GM13977 (cell line): Measurements from ENCODE around the gene RNF130.

Experiments
- DNase-seq: peaks from one replicate; pipeline ENCODE4 v3.0.0; 2012; ENCODE audit warnings: low spot score
- CTCF ChIP-seq: IDR thresholded peaks from 2 replicates; pipeline ENCODE4 v1.5.1; 2012; ENCODE audit warnings: mild to moderate bottlenecking, control low read depth; ENCODE audit not compliant: insufficient read depth; ENCODE audit errors: extremely low read depth, missing control alignments
- in situ Hi-C: fragments of 300-500 bp; cut with MboI; formaldehyde crosslinking; loops from one replicate; pipeline ENCODE4 v1.12.0; 2022; ENCODE audit warnings: low sequenced_read_pairs, low pct_unique_long_range_greater_than_20kb, mixed read lengths, inconsistent platforms; ENCODE audit not compliant: unreplicated experiment

Gene RNF130

GRCh38 chr5:180050121-180050940 lies 21.2 kb downstream of the RNF130 start:
- no peak for DNase-seq
- in situ Hi-C loops, result no loop called here
- TF ChIP-seq CTCF, result no peak

DNA sequence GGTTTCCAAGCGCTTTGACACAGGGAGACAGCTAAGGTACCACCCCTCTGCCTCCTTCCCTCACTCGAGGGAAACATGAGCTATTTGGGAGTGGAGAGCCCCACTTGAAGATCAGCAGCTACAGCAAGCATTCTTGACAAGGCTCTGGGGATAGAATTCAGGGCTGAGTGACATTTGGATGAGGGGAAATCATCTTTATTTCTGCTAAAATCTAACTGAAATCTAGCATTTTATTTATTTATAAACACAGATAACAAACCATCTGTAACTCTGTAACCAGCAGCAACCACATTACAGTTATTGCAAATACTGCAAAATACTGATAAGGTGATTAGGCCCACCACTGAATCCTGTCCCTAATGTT lies 22.4 kb downstream of the RNF130 start:
- in situ Hi-C loops, result no loop called here
- DNase-seq, result no peak
- TF ChIP-seq CTCF, result no peak

DNA sequence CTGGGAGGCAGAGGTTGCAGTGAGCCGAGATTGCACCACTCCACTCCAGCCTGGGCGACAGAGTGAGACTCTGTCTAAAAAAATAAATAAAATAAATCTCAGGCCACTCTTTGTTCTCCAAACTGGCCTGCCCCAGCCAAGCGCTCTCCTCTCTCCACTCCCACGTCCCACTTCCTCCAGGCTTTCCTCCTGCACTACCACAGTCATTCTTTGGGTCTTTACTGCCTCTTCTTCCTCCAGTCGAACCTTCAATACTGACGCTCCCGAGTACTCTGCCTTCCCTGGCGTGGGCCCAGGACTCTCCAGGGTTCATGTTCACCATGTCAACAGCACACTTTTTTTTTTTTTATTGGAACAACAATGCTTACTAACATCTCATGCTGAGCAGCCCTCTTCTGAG lies 23.9 kb downstream of the RNF130 start:
- in situ Hi-C loops, result no loop called here
- TF ChIP-seq CTCF, result no peak
- no peak for DNase-seq

GRCh38 chr5:180046656-180047055 lies 24.9 kb downstream of the RNF130 start:
- no peak for DNase-seq
- in situ Hi-C loops, result no loop called here
- TF ChIP-seq CTCF, result no peak

- DNase-seq, result no peak
- no peak for TF ChIP-seq CTCF
- in situ Hi-C loops, result no loop called here
Measured at GRCh38 chr5:180045889-180046499, 25.6 kb downstream of the RNF130 start.

DNA sequence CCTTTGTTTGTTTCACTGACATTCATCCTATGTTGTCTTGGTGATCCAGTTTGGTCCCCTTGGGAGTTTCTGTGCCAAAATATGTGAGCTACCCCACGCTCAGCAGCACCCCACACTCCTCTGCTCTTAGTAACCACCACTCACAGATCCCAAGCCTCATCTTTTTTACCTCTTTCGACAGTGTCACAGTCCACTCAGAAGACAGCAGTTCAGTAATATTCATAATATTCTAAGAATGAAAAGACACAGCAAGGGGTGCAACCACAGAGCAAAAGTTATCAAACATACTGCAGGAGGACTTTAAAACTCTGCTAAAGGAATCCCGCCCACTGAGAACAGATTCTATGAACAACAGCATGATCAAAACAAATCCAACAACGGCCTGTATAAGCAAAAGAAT lies 28.2 kb downstream of the RNF130 start:
- DNase-seq, result no peak
- TF ChIP-seq CTCF, result no peak
- in situ Hi-C loops, result no loop called here
